K562 (cell line): ENCODE results near the gene GPR108. TPM values are rescaled to one million over a fixed set of nuclear protein-coding genes. Genes with fewer than 3 reads are reported as not detected.
"Not testable (repeated sequence)": the region's sequence is repeated elsewhere in the genome, so short reads cannot be mapped to it uniquely, and the experiment has no call there.

Experiments
- ATAC-seq: fragments of 200-7000 bp; cut with Tn5 transposase; 3 replicates; pipeline ENCODE4 v1.9.1; 2020; ENCODE audit warnings: moderate library complexity
- BruUV-seq: library from RNA; stranded (reverse); fragments of 400-500 nt; replicated peaks from 2 replicates; lab custom pipeline; 2021; lab: Mats Ljungman, UMichigan
- CTCF ChIA-PET: fragments of 300-600 bp; formaldehyde crosslinking; extraction: SDS; loops from one replicate; lab custom pipeline; 2021; ENCODE audit warnings: low intra/inter-chr PET ratio; lab: Yijun Ruan, JAX
- POLR2A ChIA-PET: fragments of 300-600, 350-650 bp; sonication (Branson Sonifier 250); formaldehyde crosslinking; extraction: SDS; loops from one replicate; lab custom pipeline; 2021; ENCODE audit warnings: antibody characterized with exemption, inconsistent platforms; lab: Yijun Ruan, JAX
- DNase-seq, 4 experiments: peaks; one replicate each; pipeline versions ENCODE4 v3.0.0 to v3.0.0-alpha.2; 2011 to 2018; ENCODE audit warnings: low spot score in 3 of 4, mixed read lengths in 3 of 4; ENCODE audit errors: extremely low read depth in 1 of 4
- FAIRE-seq: peaks from 2 replicates; lab custom pipeline; 2011; peaks lifted over from hg19 to GRCh38; lab: Jason Lieb, UNC
- H2AFZ ChIP-seq: 2 replicates; pipeline ENCODE4 v1.6.0; 2011; ENCODE audit warnings: low read depth, low read length, control low read depth, inconsistent platforms
- H3K27ac ChIP-seq: fragments of 200-600 bp; 3 replicates; pipeline ENCODE4 v1.8.0; 2011; ENCODE audit warnings: low read depth, mild to moderate bottlenecking, control low read depth, inconsistent platforms, low read length, moderate library complexity, mixed read lengths; ENCODE audit errors: extremely low read depth
- H3K27me3 ChIP-seq, 2 experiments: fragments of 300-600 bp in 1 of 2; 2 replicates in 1 of 2; 3 replicates in 1 of 2; pipeline versions ENCODE4 v1.6.0 to v1.8.0; 2011; ENCODE audit warnings: inconsistent platforms in 2 of 2, low read length in 2 of 2, mild to moderate bottlenecking in 1 of 2, mixed read lengths in 1 of 2, moderate library complexity in 1 of 2; ENCODE audit not compliant: control insufficient read depth in 2 of 2, insufficient read depth in 2 of 2
- H3K36me3 ChIP-seq: fragments of 300-600 bp; 3 replicates; pipeline ENCODE4 v1.8.0; 2011; ENCODE audit warnings: mild to moderate bottlenecking, low read length, inconsistent platforms; ENCODE audit not compliant: control insufficient read depth, insufficient read depth
- H3K4me1 ChIP-seq, 2 experiments: fragments of 200-600 bp in 1 of 2; replicated peaks in 1 of 2; 2 replicates in 1 of 2; 3 replicates in 1 of 2; pipeline versions ENCODE4 v1.5.1 to v1.8.0; 2011; ENCODE audit warnings: inconsistent platforms in 2 of 2, low read length in 2 of 2, mild to moderate bottlenecking in 1 of 2, mixed read lengths in 1 of 2, moderate library complexity in 1 of 2; ENCODE audit not compliant: control insufficient read depth in 2 of 2, insufficient read depth in 2 of 2
- H3K4me2 ChIP-seq: 2 replicates; pipeline ENCODE4 v1.6.1; 2011; ENCODE audit warnings: low read length, control low read depth, inconsistent platforms, mixed read lengths; ENCODE audit not compliant: insufficient read depth
- H3K4me3 ChIP-seq: fragments of 200-600 bp; sonication (generic), shearing (Covaris generic); 2 replicates; pipeline ENCODE4 v1.5.1; 2016; ENCODE audit warnings: control low read depth, inconsistent platforms
- H3K79me2 ChIP-seq: fragments of 200-600 bp; 3 replicates; pipeline ENCODE4 v1.8.0; 2011; ENCODE audit warnings: low read length, inconsistent platforms; ENCODE audit not compliant: control insufficient read depth, insufficient read depth
- H3K9ac ChIP-seq, 2 experiments: 2 replicates each; pipeline versions ENCODE4 v1.6.0 to v1.6.1; 2011; ENCODE audit warnings: low read depth in 2 of 2, low read length in 2 of 2, control low read depth in 1 of 2, inconsistent platforms in 1 of 2, mild to moderate bottlenecking in 1 of 2, mixed read lengths in 1 of 2; ENCODE audit not compliant: insufficient read depth in 1 of 2
- H3K9me1 ChIP-seq: one replicate; pipeline ENCODE4 v1.6.0; 2011; ENCODE audit warnings: inconsistent platforms, mild to moderate bottlenecking, low read length, moderate library complexity; ENCODE audit not compliant: control insufficient read depth, insufficient read depth
- H3K9me3 ChIP-seq: replicated peaks from 2 replicates; pipeline ENCODE4 v1.5.1; 2011; ENCODE audit warnings: low read depth, low read length, inconsistent platforms; ENCODE audit not compliant: control insufficient read depth, insufficient read depth
- H4K20me1 ChIP-seq: replicated peaks from 2 replicates; pipeline ENCODE4 v1.6.1; 2011; ENCODE audit warnings: low read length, inconsistent platforms, mixed read lengths; ENCODE audit not compliant: control insufficient read depth, insufficient read depth
- EGR1 ChIP-seq: fragments of 450-650 bp; conservative IDR thresholded peaks from 2 replicates; pipeline ENCODE4 v1.6.1; 2017; ENCODE audit warnings: mild to moderate bottlenecking
- KLF1 ChIP-seq: fragments of 450-650 bp; IDR thresholded peaks from 2 replicates; pipeline ENCODE4 v1.6.1; 2016; ENCODE audit warnings: missing genetic modification characterization, missing compliant biosample characterization
- ZNF583 ChIP-seq: fragments of 250-450 bp; sonication (Bioruptor Pico); IDR thresholded peaks from 2 replicates; pipeline ENCODE4 v1.4.0; 2020
- WGBS: fragments of 100-300 bp; shearing (Covaris generic); methylation state at CpG from one replicate; pipeline ENCODE4 v1.1.6; 2016; ENCODE audit warnings: low coverage, mixed read lengths; ENCODE audit not compliant: insufficient coverage; ENCODE audit errors: missing lambda C conversion rate; 5-methylcytosine and 5-hydroxymethylcytosine counted together
- in situ Hi-C: fragments of 300-500 bp; cut with MboI; formaldehyde crosslinking; loops from 4 replicates; pipeline ENCODE4 v1.15.0; 2018; ENCODE audit warnings: inconsistent platforms, mixed read lengths
- intact Hi-C: fragments of 100-400 bp; cut with micrococcal nuclease; formaldehyde crosslinking; loops from 2 replicates; pipeline ENCODE4 v1.14.2; 2022
- polyA plus RNA-seq, 8 experiments: library from polyadenylated mRNA; depleted of rRNA in 4 of 8; stranded (reverse) in 5 of 8; unstranded in 3 of 8; fragments of >200 nt; fragmentation: Nextera tagmentation in 2 of 8; fragmentation: Illumina TruSeq in 1 of 8; extraction: Ambion mirVana in 2 of 8; extraction: Trizol in 1 of 8; gene quantifications; 2 replicates each; pipeline versions ENCODE4 v1.2.1 to v1.2.3, GENCODE V29; 2011 to 2014; ENCODE audit warnings: inconsistent platforms in 1 of 8, missing spikeins in 1 of 8
- total RNA-seq, 7 experiments: library from RNA; depleted of rRNA in 6 of 7; stranded (reverse); fragments of >200 nt in 6 of 7; fragmentation: Illumina TruSeq in 2 of 7; extraction: Trizol in 2 of 7; gene quantifications; 2 replicates each; pipeline versions ENCODE4 v1.2.1 to v1.2.3, GENCODE V29; 2011 to 2021; ENCODE audit warnings: low replicate concordance in 1 of 7

GPR108 gene
- total and polyA plus RNA-seq, 9 of the 15 experiments (the other 6 are each of a cell fraction or from before 2014, with no cell fraction given), result 2.4 to 33.2 (median 24.4) TPM

DNA sequence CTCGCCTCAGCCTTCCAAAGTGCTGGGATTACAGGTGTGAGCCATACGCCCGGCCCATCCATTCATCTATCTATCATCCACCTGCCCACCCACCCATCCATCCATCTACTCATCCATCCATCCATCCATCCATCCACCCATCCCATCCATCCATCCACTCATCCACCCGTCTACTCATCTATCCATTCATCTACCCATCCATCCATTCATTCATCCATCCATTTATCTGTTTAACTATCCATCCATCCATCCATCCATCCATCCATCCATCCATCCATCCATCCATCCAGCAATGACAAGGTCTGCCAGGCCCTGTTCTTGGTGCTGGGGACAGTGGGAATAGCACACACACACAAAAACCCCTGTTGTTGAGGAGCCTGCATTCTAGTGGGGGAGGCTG is 39.6 kb upstream of the GPR108 start:
- Histone ChIP-seq H3K9me3 (no peaks in the 10 kb centered on the region), H3K27ac (no peak overlapping the region), H3K4me2 (no peak overlapping the region), H3K4me1 (peaks cover 6 to 30% of the 10 kb centered on the region in 2 experiments; a peak in 4 of 5 replicates), H4K20me1 (0 out of 2 replicates have a peak, but pooled peaks cover 3% of the 10 kb centered on the region), H2AFZ (no peak overlapping the region), H3K36me3 (no peaks in the 10 kb centered on the region), H3K79me2 (peaks cover 14% of the 10 kb centered on the region; the same call in 2 of the 3 replicates), H3K9ac (no peak overlapping the region), H3K27me3 (no peaks in the 10 kb centered on the region), H3K9me1 (no peaks in the 10 kb centered on the region), H3K4me3 (no peak overlapping the region)
- TF ChIP-seq EGR1, result no peak
- no peak for TF ChIP-seq KLF1 (tag)
- TF ChIP-seq ZNF583 (CRISPR knock-in tag), result no peak
- no peak for DNase-seq
- CTCF ChIA-PET, result no interaction called here
- intact Hi-C loops, result no loop called here
- no peak for FAIRE-seq
- in situ Hi-C loops, result no loop called here
- POLR2A ChIA-PET, result interaction anchor here (0.6 kb wide), 1 partner anchor 12 kb away, joined by 3 read pairs; no protein-coding TSS in a partner anchor
- ATAC-seq, result no peak
- TSS peak; percentile 25 for BruUV-seq
- 80% methylated on average over 4 of the region's 4 CpGs for WGBS

DNA sequence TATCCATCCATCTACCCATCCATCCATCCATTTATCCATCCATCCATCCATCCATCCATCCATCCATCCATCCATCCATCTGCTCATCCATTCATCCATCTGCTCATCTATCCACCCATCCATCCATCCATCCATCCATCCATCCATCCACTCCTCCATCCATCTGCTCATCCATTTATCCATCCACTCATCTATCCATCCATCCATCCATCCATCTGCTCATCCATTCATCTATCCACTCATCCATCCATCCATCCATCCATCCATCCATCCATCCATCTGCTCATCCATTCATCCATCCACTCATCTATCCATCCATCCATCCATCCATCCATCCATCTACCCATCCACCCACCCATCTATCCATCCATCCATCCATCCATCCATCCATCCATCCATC is 38.7 kb upstream of the GPR108 start:
- POLR2A ChIA-PET, intact Hi-C loops, H3K9ac ChIP-seq, H3K36me3 ChIP-seq, H3K9me1 ChIP-seq, FAIRE-seq, H4K20me1 ChIP-seq, ATAC-seq, H3K27ac ChIP-seq, CTCF ChIA-PET, H3K9me3 ChIP-seq, BruUV-seq, H3K4me2 ChIP-seq, H3K4me3 ChIP-seq, H2AFZ ChIP-seq, in situ Hi-C loops, H3K27me3 ChIP-seq, DNase-seq: not testable (repeated sequence)
- Histone ChIP-seq H3K4me1 (peaks cover 6 to 31% of the 10 kb centered on the region in 2 experiments; a peak in 4 of 5 replicates), H3K79me2 (peaks cover 14% of the 10 kb centered on the region; the same call in 2 of the 3 replicates)
